Stimulated activated CD4-positive, alpha-beta T cell treated with anti-CD3 and anti-CD28 coated beads, Interleukin-15, amount 100 ng/mL, for 1 hour (primary cell): ENCODE results near the gene BMAL2.

Source experiments
- DNase-seq, 2 donors: peaks; one replicate each; pipeline ENCODE4 v3.0.0-alpha.2; 2020; ENCODE audit warnings: low read depth in 1 of 2, low spot score in 1 of 2

BMAL2 gene, protein sequence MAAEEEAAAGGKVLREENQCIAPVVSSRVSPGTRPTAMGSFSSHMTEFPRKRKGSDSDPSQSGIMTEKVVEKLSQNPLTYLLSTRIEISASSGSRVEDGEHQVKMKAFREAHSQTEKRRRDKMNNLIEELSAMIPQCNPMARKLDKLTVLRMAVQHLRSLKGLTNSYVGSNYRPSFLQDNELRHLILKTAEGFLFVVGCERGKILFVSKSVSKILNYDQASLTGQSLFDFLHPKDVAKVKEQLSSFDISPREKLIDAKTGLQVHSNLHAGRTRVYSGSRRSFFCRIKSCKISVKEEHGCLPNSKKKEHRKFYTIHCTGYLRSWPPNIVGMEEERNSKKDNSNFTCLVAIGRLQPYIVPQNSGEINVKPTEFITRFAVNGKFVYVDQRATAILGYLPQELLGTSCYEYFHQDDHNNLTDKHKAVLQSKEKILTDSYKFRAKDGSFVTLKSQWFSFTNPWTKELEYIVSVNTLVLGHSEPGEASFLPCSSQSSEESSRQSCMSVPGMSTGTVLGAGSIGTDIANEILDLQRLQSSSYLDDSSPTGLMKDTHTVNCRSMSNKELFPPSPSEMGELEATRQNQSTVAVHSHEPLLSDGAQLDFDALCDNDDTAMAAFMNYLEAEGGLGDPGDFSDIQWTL

DNA sequence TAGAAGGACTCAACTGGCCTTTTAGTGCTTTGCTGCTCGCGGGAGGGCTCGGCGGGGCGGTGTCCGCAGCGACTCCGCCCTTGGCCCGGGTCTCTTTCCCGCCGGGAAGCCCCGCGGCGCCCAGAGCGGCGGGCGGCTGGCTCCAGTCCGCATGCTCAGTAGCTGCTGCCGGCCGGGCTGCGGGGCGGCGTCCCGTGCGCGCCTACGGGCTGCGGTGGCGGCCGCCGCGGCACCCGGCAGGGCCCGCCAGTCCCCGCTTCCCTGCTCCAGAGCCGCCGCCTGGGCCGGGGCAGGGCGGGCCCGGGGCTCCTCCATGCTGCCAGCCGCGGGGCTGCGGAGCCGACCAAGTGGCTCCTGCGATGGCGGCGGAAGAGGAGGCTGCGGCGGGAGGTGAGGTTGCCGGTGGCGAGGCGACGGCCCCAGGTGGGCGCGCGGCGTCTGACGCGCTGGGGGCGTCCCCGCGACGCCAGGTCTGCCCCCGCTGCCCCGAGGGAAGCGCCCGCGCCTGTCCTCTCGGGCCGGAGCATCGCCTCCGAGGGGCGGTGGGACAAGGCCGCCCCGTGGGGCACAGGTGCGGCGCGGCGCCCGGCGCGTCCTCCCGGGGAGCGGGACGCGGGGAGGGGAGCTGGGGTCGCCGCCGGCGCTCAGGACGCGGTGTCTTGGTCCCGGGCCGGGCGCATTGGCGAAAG is at the start of gene BMAL2:
Gene BMAL2, plus strand, starts transcription at position 123 of the 689 bp plus-strand sequence. Its CDS starts 237 bp downstream, at position 360.
- DNase-seq = peak in 1 of 2 donors; percentile 19

DNA sequence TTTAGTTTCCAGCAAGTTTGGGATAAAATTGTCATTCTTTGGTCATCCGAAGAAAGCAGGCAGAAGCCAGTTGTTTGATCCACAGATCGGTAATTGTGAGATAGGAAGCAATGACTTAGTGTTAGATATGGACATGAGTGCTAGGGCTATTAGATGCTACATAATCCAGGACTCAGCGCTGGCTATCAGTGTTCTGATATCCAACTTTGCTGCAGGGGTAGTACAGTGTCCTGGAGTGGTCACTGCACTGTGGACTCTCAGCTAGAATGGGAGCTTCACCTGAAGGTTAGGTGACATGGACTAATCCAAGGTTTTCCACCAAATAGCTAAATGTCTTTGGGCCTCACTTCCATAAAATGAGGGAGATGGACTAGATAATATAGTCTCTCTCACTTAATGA is 48.6 kb upstream of the BMAL2 start:
- no peak for DNase-seq

GRCh38 chr12:27284751-27285150 is 47.9 kb upstream of the BMAL2 start:
- DNase-seq = no peak

GRCh38 chr12:27285403-27285802 is 47.2 kb upstream of the BMAL2 start:
- no peak for DNase-seq

- no peak for DNase-seq
Observed at GRCh38 chr12:27289414-27289813, 43.2 kb upstream of the BMAL2 start.

DNA sequence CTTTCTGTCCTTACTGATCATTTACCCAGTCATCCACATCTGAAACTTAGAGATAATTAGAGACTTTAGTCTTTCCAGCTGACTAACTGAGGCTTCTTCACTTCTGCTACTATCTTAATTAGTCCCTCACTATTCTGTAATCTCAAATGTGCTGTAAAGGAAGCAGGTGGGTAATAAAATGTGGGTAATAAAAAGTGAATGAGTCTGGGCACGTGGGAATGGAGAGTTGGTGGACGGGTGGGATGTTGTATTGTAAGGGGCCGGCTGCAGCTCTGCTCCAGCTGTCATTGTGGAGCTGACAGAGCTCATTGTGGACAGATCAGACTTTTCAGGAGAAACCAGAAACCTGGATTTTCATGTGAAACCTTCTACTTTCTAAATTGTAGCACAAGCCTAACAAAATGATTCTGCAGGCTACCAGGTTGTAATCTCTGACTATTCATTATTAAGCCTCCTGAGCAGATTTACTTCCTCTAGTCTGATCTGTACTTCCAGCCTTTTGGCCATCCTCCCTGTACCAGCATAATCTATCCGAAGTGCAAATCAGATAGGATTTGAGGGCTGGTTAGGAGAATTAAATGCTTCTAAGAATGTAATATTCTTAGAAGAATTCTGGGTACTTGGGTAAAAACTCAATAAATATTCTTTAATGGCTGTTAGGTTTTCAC is 42.0 kb upstream of the BMAL2 start:
- no peak for DNase-seq

GRCh38 chr12:27291862-27292261 is 40.8 kb upstream of the BMAL2 start:
- DNase-seq = no peak

DNA sequence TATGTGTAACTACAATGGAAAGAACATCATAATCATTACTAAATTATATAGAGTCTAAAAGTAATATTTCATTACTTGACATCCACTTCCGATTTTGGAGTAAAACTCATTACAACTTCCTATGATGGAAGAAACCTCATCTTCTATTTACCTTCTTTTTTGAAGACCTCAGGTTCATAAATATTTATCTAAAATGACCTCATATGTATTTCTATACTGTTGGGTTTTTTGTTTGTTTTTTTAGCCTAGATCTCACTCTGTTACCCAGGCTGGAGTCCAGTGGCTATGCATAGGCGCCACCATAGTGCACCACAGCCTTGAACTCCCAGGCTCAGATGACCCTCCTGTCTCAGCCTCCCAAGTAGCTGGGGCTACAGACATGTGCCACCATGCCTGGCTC is 39.9 kb upstream of the BMAL2 start:
- DNase-seq = no peak

- DNase-seq = no peak
Observed at GRCh38 chr12:27293463-27293862, 39.2 kb upstream of the BMAL2 start.

DNA sequence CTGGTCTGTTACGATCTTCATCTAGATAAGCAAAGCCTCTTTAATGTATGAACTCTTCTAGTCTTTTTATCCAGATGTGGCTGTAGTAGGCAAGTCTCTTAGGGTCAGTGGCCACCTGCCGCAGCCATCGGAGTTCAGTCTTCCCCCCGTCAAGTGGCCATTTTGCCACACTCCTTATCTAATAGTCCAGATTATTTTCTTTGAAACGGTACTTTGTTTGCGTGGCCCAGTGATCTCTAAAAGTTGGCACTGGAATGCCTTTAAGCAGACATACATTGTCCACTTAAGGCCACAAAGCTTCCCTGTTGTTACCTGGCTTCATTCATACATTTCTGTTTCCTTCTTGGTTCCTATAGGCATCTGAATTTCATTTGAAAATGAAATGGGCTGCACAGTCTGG is 36.0 kb upstream of the BMAL2 start:
- DNase-seq = no peak

GRCh38 chr12:27297566-27297965 is 35.1 kb upstream of the BMAL2 start:
- no peak for DNase-seq

DNA sequence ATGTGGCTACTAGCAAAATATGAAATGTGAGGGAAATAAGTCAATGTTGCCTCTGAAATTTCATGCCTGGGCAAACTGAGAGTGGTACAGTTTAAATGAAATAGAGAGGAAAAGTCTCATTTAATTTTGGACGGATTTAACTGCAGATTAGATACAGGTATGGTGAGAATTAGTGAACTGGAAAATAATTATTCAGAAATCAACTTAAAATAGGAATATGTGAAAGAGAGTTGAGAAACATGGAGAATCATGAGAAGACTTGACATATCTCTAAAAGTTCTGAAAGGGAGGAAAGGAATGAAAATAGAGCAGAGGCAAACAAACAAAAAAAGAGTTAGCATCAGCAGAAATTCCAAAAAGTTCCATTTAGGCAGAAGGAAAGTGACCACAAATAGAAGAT is 33.5 kb upstream of the BMAL2 start:
- DNase-seq = no peak

- DNase-seq = no peak
Observed at GRCh38 chr12:27300226-27300625, 32.4 kb upstream of the BMAL2 start.

DNA sequence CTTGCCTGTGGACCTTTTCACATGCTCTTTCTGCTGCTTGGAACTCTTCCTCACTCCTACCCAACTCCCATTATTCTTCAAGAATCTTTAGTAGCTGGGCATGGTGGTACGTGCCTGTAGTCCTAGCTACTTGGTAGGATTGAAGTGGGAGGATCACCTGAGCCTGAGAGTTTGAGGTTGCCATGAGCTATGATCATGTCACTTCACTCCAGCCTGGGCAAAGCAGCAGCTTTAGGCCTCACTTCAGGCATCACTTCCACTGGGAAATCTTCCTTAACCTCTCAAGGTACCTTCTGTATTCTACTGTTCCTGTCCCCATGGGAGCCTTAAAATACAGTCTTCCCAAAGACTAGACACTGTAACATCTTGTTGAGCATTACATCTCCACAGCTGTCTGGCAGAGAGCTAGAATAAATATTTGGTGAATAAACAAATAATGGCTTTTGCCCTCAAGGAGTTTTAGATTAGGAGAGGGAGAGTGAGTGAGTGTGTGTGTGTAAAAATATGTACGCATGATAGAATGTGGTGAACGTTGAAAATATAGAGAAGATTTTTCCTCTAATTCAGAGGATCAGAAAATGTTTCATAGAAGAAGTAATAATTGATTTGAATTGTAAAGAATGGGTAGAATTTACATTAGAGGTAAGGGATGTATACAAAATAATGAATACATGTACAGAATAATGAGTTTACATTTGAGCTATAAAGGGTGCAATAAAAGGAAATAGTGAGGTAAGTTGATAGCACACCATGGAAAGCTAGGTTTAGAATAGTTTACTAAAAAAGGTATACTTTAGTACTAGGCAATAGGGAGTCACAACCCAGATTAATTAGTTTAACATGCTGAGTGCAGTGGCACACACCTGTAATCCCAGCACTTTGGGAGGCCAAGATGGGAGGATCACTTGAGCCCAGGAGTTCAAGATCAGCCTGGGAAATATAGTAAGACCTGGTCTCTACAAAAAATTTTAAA is 29.2 kb upstream of the BMAL2 start:
- no peak for DNase-seq

GRCh38 chr12:27304856-27305255 is 27.8 kb upstream of the BMAL2 start:
- DNase-seq = no peak

GRCh38 chr12:27305673-27306456 is 26.8 kb upstream of the BMAL2 start:
- DNase-seq = no peak

DNA sequence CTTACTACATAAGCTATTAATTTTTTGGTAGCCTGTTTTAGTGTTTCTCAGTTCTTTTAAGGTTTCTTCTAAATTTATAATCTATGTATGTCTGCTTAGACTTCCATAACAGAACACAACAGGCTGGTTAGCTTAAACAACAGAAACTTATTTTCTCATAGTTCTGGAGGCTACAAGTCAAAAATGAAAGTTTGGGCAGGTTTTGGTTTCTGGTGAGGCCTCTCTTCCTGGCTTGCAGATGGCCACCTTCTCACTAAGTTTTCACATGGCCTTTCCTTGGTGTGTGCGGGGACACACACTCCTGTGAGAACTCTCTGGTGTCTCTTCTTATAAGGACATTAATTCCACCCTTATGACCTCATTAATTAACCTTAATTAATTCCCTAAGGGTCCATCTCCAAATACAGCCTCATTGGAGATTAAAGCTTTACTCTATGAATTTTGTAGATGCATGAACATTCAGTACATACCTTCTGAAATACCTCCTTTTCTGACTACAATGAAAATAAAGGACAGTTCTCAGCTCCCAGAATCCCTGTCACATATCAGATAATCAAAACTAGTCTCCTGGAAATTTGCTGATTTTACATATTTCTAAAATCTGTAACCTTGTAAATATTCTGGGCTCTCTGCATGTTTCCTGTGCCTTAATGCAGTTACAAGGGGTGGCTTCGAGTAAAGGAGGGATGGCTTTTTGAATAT is 23.2 kb upstream of the BMAL2 start:
- DNase-seq = no peak

DNA sequence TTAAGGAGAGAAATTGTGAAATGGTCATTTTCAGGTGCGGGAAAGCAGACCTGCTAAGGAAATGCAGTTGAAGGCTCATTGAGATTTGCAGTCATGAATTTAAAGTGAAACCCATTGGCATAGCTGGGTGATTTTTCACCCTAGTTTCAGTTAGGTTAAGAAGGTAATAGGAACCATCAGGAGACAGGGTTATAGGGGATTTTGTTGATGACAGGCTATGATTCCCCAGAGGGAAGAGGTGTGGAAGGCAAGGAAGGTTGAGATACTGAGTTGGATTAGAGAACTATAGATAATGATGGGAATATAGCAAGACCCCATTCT is 22.7 kb upstream of the BMAL2 start:
- no peak for DNase-seq

GRCh38 chr12:27316947-27317346 is 15.7 kb upstream of the BMAL2 start:
- DNase-seq = no peak
